ENCODE measurements around the gene C4BPB. TPM values are rescaled to one million over a fixed set of nuclear protein-coding genes. Genes with fewer than 3 reads are reported as not detected.

Gene C4BPB
- total RNA-seq, 1 experiment from 2014 or later, result 7.5 TPM

DNA sequence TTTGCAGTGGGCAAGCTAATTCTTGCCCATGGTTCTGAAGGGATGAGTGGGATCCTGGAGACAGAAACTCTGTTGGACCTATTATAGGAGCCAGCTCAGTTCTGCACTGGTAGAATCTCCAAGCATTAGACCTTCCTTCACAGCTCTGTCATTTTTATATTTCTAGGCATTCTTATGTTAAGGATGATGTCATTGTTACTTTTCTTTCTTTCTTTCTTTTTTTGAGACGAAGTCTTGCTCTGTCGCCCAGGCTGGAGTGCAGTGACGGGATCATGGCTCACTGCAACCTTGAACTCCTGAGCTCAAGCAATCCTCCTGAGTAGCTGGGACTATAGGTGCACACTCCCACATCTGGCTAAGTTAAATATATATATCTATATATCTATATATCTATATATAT is 28.1 kb upstream of the C4BPB start:
- Mint-ChIP-seq H3K4me3 (ENCODE audit: low read depth, unreplicated experiment) (no peak overlapping the region), H3K27ac (ENCODE audit: unreplicated experiment) (no peak overlapping the region), H3K4me1 (ENCODE audit: low read depth, unreplicated experiment) (peaks cover 13% of the 10 kb centered on the region), H3K27me3 (ENCODE audit: unreplicated experiment) (no peaks in the 10 kb centered on the region), H3K9me3 (ENCODE audit: low read depth, unreplicated experiment) (no peaks in the 10 kb centered on the region), H3K36me3 (ENCODE audit: insufficient read depth, unreplicated experiment) (peaks cover 25% of the 10 kb centered on the region)
- intact Hi-C loops (cut with micrococcal nuclease; ENCODE audit: unreplicated experiment), result no loop called here
- no TSS peak for BruUV-seq (replicated peaks)
- no peak for DNase-seq
- CTCF ChIA-PET, result no interaction called here
- TF ChIP-seq, protein P1, sequence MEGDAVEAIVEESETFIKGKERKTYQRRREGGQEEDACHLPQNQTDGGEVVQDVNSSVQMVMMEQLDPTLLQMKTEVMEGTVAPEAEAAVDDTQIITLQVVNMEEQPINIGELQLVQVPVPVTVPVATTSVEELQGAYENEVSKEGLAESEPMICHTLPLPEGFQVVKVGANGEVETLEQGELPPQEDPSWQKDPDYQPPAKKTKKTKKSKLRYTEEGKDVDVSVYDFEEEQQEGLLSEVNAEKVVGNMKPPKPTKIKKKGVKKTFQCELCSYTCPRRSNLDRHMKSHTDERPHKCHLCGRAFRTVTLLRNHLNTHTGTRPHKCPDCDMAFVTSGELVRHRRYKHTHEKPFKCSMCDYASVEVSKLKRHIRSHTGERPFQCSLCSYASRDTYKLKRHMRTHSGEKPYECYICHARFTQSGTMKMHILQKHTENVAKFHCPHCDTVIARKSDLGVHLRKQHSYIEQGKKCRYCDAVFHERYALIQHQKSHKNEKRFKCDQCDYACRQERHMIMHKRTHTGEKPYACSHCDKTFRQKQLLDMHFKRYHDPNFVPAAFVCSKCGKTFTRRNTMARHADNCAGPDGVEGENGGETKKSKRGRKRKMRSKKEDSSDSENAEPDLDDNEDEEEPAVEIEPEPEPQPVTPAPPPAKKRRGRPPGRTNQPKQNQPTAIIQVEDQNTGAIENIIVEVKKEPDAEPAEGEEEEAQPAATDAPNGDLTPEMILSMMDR (IDR thresholded peaks at IDR 0.05; ENCODE audit: unreplicated experiment), result no peak

DNA sequence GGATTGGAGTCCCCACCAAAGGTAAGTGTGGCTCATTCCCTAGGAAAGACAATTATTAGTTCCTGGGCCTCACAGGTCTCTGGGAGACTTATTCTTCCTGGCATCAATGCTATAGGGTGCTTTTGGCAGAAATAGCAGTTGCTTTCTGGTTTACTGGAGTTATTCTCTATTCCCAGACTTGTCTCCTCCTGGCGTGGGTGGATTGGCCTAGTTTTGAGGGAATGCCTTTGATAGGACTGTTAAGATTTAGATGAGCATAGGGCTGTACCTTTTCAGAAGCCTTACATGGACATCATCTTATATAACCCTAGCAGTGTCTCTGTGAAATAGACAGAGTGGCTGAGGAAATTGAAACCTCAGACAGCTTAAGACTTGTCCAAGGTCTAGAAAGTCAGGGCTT is 26.6 kb upstream of the C4BPB start:
- intact Hi-C loops (cut with micrococcal nuclease; ENCODE audit: unreplicated experiment), result no loop called here
- no peak overlapping the region for H3K4me3 Mint-ChIP-seq (ENCODE audit: low read depth, unreplicated experiment)
- TF ChIP-seq, protein P1 (IDR thresholded peaks at IDR 0.05; ENCODE audit: unreplicated experiment), result no peak
- no peaks in the 10 kb centered on the region for H3K9me3 Mint-ChIP-seq (ENCODE audit: low read depth, unreplicated experiment)
- CTCF ChIA-PET, result no interaction called here
- H3K27ac Mint-ChIP-seq (ENCODE audit: unreplicated experiment), result no peak overlapping the region
- peaks cover 14% of the 10 kb centered on the region for H3K36me3 Mint-ChIP-seq (ENCODE audit: insufficient read depth, unreplicated experiment)
- H3K4me1 Mint-ChIP-seq (ENCODE audit: low read depth, unreplicated experiment), result peaks cover 2% of the 10 kb centered on the region
- no peaks in the 10 kb centered on the region for H3K27me3 Mint-ChIP-seq (ENCODE audit: unreplicated experiment)
- BruUV-seq (replicated peaks), result no TSS peak
- no peak for DNase-seq

- H3K27me3 Mint-ChIP-seq (ENCODE audit: unreplicated experiment), result no peaks in the 10 kb centered on the region
- no peak for DNase-seq
- peaks cover 22% of the 10 kb centered on the region for H3K36me3 Mint-ChIP-seq (ENCODE audit: insufficient read depth, unreplicated experiment)
- H3K27ac Mint-ChIP-seq (ENCODE audit: unreplicated experiment), result no peak overlapping the region
- peaks cover 11% of the 10 kb centered on the region for H3K4me1 Mint-ChIP-seq (ENCODE audit: low read depth, unreplicated experiment)
- H3K9me3 Mint-ChIP-seq (ENCODE audit: low read depth, unreplicated experiment), result no peaks in the 10 kb centered on the region
- TF ChIP-seq, protein P1 (IDR thresholded peaks at IDR 0.05; ENCODE audit: unreplicated experiment), result no peak
- no TSS peak for BruUV-seq (replicated peaks)
- intact Hi-C loops (cut with micrococcal nuclease; ENCODE audit: unreplicated experiment), result no loop called here
- CTCF ChIA-PET, result no interaction called here
- H3K4me3 Mint-ChIP-seq (ENCODE audit: low read depth, unreplicated experiment), result no peak overlapping the region
These were observed 25.6 kb upstream of the C4BPB start for GRCh38 chr1:207063014-207063413.

GRCh38 chr1:207064561-207064960 is 24.1 kb upstream of the C4BPB start:
- BruUV-seq (replicated peaks), result no TSS peak
- intact Hi-C loops (cut with micrococcal nuclease; ENCODE audit: unreplicated experiment), result no loop called here
- TF ChIP-seq, protein P1 (IDR thresholded peaks at IDR 0.05; ENCODE audit: unreplicated experiment), result no peak
- DNase-seq, result no peak
- CTCF ChIA-PET, result no interaction called here
- Mint-ChIP-seq H3K36me3 (ENCODE audit: insufficient read depth, unreplicated experiment) (peaks cover 21% of the 10 kb centered on the region), H3K4me1 (ENCODE audit: low read depth, unreplicated experiment) (peaks cover 11% of the 10 kb centered on the region), H3K4me3 (ENCODE audit: low read depth, unreplicated experiment) (no peak overlapping the region), H3K27ac (ENCODE audit: unreplicated experiment) (no peak overlapping the region), H3K27me3 (ENCODE audit: unreplicated experiment) (no peaks in the 10 kb centered on the region), H3K9me3 (ENCODE audit: low read depth, unreplicated experiment) (no peaks in the 10 kb centered on the region)
